HepG2 (cell line): Measurements from ENCODE around the gene RBM25. TPM values are rescaled to one million over a fixed set of nuclear protein-coding genes. Genes with fewer than 3 reads are reported as not detected.

Experiments used
- ATAC-seq: fragments of 200-7000 bp; cut with Tn5 transposase; 3 replicates; pipeline ENCODE4 v1.9.1; 2020; ENCODE audit warnings: mild to moderate bottlenecking, moderate library complexity
- BruUV-seq: library from RNA; stranded (reverse); fragments of 400-500 nt; replicated peaks from 2 replicates; lab custom pipeline; 2021; lab: Mats Ljungman, UMichigan
- CTCF ChIA-PET: fragments of 300-600 bp; formaldehyde crosslinking; extraction: SDS; loops from one replicate; lab custom pipeline; 2021; ENCODE audit warnings: low total read pairs, inconsistent platforms, low intra/inter-chr PET ratio; lab: Yijun Ruan, JAX
- POLR2A ChIA-PET: fragments of 350-600 bp; sonication (Branson Sonifier 250); formaldehyde crosslinking; loops from one replicate; lab custom pipeline; 2020; ENCODE audit warnings: antibody characterized with exemption, inconsistent platforms; lab: Yijun Ruan, JAX
- DNase-seq: peaks from one replicate; pipeline ENCODE4 v3.0.0-alpha.2; 2015; ENCODE audit warnings: low spot score
- FAIRE-seq: peaks from 3 replicates; lab custom pipeline; 2011; peaks lifted over from hg19 to GRCh38; lab: Jason Lieb, UNC
- H2AFZ ChIP-seq: one replicate; pipeline ENCODE4 v1.6.1; 2011; ENCODE audit warnings: low read length, inconsistent platforms
- H3K27ac ChIP-seq: fragments of 300-600 bp; 3 replicates; pipeline ENCODE4 v1.8.0; 2011; ENCODE audit warnings: mixed run types, mild to moderate bottlenecking, mixed read lengths, low read length, inconsistent platforms; ENCODE audit not compliant: insufficient read depth; ENCODE audit errors: extremely low read length
- H3K27me3 ChIP-seq, 2 experiments: fragments of 200-600 bp in 1 of 2; 2 replicates in 1 of 2; 3 replicates in 1 of 2; pipeline versions ENCODE4 v1.6.0 to v1.8.0; 2011; ENCODE audit warnings: low read length in 2 of 2, mild to moderate bottlenecking in 2 of 2, moderate library complexity in 2 of 2, inconsistent platforms in 1 of 2; ENCODE audit not compliant: insufficient read depth in 2 of 2, control insufficient read depth in 1 of 2
- H3K36me3 ChIP-seq, 2 experiments: fragments of 200-600 bp in 1 of 2; replicated peaks in 1 of 2; 2 replicates in 1 of 2; 3 replicates in 1 of 2; pipeline versions ENCODE4 v1.5.1 to v1.8.0; 2011; ENCODE audit warnings: low read length in 2 of 2, inconsistent platforms in 1 of 2; ENCODE audit not compliant: insufficient read depth in 2 of 2, control insufficient read depth in 1 of 2
- H3K4me1 ChIP-seq: 2 replicates; pipeline ENCODE4 v1.5.1; 2012; ENCODE audit warnings: low read length, inconsistent platforms; ENCODE audit not compliant: insufficient read depth
- H3K4me2 ChIP-seq: 2 replicates; pipeline ENCODE4 v1.6.0; 2011; ENCODE audit warnings: low read depth, low read length, inconsistent platforms
- H3K4me3 ChIP-seq, 3 experiments: fragments of 200-600 bp in 1 of 3; sonication (generic), shearing (Covaris generic) in 1 of 3; replicated peaks in 1 of 3; 2 replicates each; pipeline ENCODE4 v1.5.1; 2011 to 2016; ENCODE audit warnings: low read length in 3 of 3, inconsistent platforms in 2 of 3, low read depth in 2 of 3, mild to moderate bottlenecking in 2 of 3, control low read depth in 1 of 3, mixed read lengths in 1 of 3; ENCODE audit not compliant: insufficient read depth in 1 of 3
- H3K79me2 ChIP-seq: one replicate; pipeline ENCODE4 v1.6.1; 2011; ENCODE audit warnings: low read length, inconsistent platforms; ENCODE audit not compliant: insufficient read depth
- H3K9ac ChIP-seq: 2 replicates; pipeline ENCODE4 v1.6.0; 2011; ENCODE audit warnings: mild to moderate bottlenecking, low read depth, low read length, inconsistent platforms; ENCODE audit not compliant: insufficient read depth
- H3K9me3 ChIP-seq: 2 replicates; pipeline ENCODE4 v1.5.1; 2012; ENCODE audit warnings: mild to moderate bottlenecking, low read length
- H4K20me1 ChIP-seq: 2 replicates; pipeline ENCODE4 v1.6.0; 2011; ENCODE audit warnings: inconsistent platforms, mild to moderate bottlenecking, low read length, moderate library complexity; ENCODE audit not compliant: insufficient read depth
- ATF1 ChIP-seq: IDR thresholded peaks from 2 replicates; pipeline ENCODE4 v1.6.1; 2016; ENCODE audit warnings: mild to moderate bottlenecking, control low read depth
- GABPA ChIP-seq, 2 experiments: IDR thresholded peaks; 2 replicates each; pipeline ENCODE4 v1.6.1; 2011 to 2016; ENCODE audit warnings: low read depth in 2 of 2, low read length in 1 of 2, missing biosample characterization in 1 of 2, missing genetic modification characterization in 1 of 2
- HCFC1 ChIP-seq: fragments of 150-350 bp; IDR thresholded peaks from 2 replicates; pipeline ENCODE4 v1.6.1; 2014; ENCODE audit warnings: low read depth, low read length
- HIVEP1 ChIP-seq: sonication (generic); formaldehyde crosslinking; IDR thresholded peaks from 2 replicates; pipeline ENCODE4 v1.4.0; 2020; ENCODE audit warnings: mild to moderate bottlenecking, missing genetic modification reagents
- KAT7 ChIP-seq: IDR thresholded peaks from 2 replicates; pipeline ENCODE4 v1.6.1; 2018; ENCODE audit warnings: borderline replicate concordance, missing compliant biosample characterization
- MIER3 ChIP-seq: IDR thresholded peaks from 2 replicates; pipeline ENCODE4 v1.6.1; 2016; ENCODE audit warnings: missing compliant biosample characterization, borderline replicate concordance
- NCOA2 ChIP-seq: sonication (generic); formaldehyde crosslinking; IDR thresholded peaks from 2 replicates; pipeline ENCODE4 v1.8.0; 2022; ENCODE audit warnings: inconsistent platforms
- PLRG1 ChIP-seq: fragments of 450-650 bp; conservative IDR thresholded peaks from 2 replicates; pipeline ENCODE4 v1.6.1; 2016
- POLR2AphosphoS5 ChIP-seq: IDR thresholded peaks from 2 replicates; pipeline ENCODE4 v1.6.1; 2012; ENCODE audit warnings: low read depth, low read length
- SNRNP70 ChIP-seq: fragments of 200-400 bp; formaldehyde crosslinking; IDR thresholded peaks from 2 replicates; pipeline ENCODE4 v1.6.1; 2017; ENCODE audit warnings: mild to moderate bottlenecking, low read depth, low read length, moderate library complexity
- SRF ChIP-seq: IDR thresholded peaks from 2 replicates; pipeline ENCODE4 v1.6.1; 2011; ENCODE audit warnings: mild to moderate bottlenecking, low read depth, low read length, moderate library complexity
- XBP1 ChIP-seq: sonication (generic); formaldehyde crosslinking; IDR thresholded peaks from 2 replicates; pipeline ENCODE4 v1.5.0; 2020; ENCODE audit warnings: missing genetic modification reagents
- ZNF256 ChIP-seq: sonication (generic); formaldehyde crosslinking; conservative IDR thresholded peaks from 2 replicates; pipeline ENCODE4 v1.4.0; 2020; ENCODE audit warnings: missing genetic modification reagents
- ZNF335 ChIP-seq: sonication (generic); formaldehyde crosslinking; IDR thresholded peaks from 2 replicates; pipeline ENCODE4 v1.4.0; 2020; ENCODE audit warnings: missing genetic modification reagents
- ZNF44 ChIP-seq: sonication (generic); formaldehyde crosslinking; IDR thresholded peaks from 2 replicates; pipeline ENCODE4 v1.5.1; 2020; ENCODE audit warnings: mild to moderate bottlenecking, missing genetic modification reagents
- ZNF543 ChIP-seq: sonication (generic); formaldehyde crosslinking; IDR thresholded peaks from 2 replicates; pipeline ENCODE4 v1.4.0; 2020; ENCODE audit warnings: mild to moderate bottlenecking, missing genetic modification reagents
- ZNF562 ChIP-seq: sonication (generic); formaldehyde crosslinking; IDR thresholded peaks from 2 replicates; pipeline ENCODE4 v1.8.0; 2022; ENCODE audit warnings: missing genetic modification reagents, borderline replicate concordance
- WGBS: methylation state at CpG from one replicate; pipeline ENCODE4 v1.1.6; 2017; ENCODE audit warnings: low lambda C conversion rate; 5-methylcytosine and 5-hydroxymethylcytosine counted together
- in situ Hi-C: cut with HindIII; loops from 2 replicates; pipeline ENCODE4 v1.10.0; 2017; ENCODE audit warnings: low pct_unique_long_range_greater_than_20kb; ENCODE audit not compliant: extremely low pct_ligation_motif_present
- intact Hi-C: fragments of 100-400 bp; cut with micrococcal nuclease; formaldehyde crosslinking; loops from one replicate; pipeline ENCODE4 v1.10.0; 2022; ENCODE audit not compliant: unreplicated experiment
- polyA plus RNA-seq, 8 experiments: library from polyadenylated mRNA; depleted of rRNA in 3 of 8; stranded (reverse) in 7 of 8; unstranded in 1 of 8; fragments of >200 nt; fragmentation: Illumina TruSeq in 4 of 8; extraction: Trizol in 4 of 8; gene quantifications; 2 replicates each; pipeline versions ENCODE4 v1.2.1 to v1.2.3, GENCODE V29; 2011 to 2016; ENCODE audit warnings: low read depth in 4 of 8, missing spikeins in 1 of 8, mixed read lengths in 1 of 8; ENCODE audit not compliant: insufficient read depth in 1 of 8
- total RNA-seq, 5 experiments: library from RNA; depleted of rRNA; stranded (reverse); fragments of >200 nt; fragmentation: Illumina TruSeq; extraction: Trizol; gene quantifications; 2 replicates each; pipeline ENCODE4 v1.2.3, GENCODE V29; 2016; ENCODE audit warnings: low read depth in 1 of 5
- TF ChIP-seq, protein P1 (sequence below): IDR thresholded peaks from 2 replicates; pipeline ENCODE4 v1.6.1; 2016
- TF ChIP-seq, protein P2 (sequence below): sonication (generic); formaldehyde crosslinking; IDR thresholded peaks from 2 replicates; pipeline ENCODE4 v1.4.0; 2020; ENCODE audit warnings: missing genetic modification reagents, borderline replicate concordance
- TF ChIP-seq, protein P3 (sequence below): sonication (generic); formaldehyde crosslinking; IDR thresholded peaks from 2 replicates; pipeline ENCODE4 v1.8.1; 2023; ENCODE audit warnings: mild to moderate bottlenecking, missing genetic modification reagents

Gene RBM25
- total and polyA plus RNA-seq, 2 of the 13 experiments (the other 11 are each of a cell fraction or from before 2014, with no cell fraction given) = 34.1 to 65.9 TPM

DNA sequence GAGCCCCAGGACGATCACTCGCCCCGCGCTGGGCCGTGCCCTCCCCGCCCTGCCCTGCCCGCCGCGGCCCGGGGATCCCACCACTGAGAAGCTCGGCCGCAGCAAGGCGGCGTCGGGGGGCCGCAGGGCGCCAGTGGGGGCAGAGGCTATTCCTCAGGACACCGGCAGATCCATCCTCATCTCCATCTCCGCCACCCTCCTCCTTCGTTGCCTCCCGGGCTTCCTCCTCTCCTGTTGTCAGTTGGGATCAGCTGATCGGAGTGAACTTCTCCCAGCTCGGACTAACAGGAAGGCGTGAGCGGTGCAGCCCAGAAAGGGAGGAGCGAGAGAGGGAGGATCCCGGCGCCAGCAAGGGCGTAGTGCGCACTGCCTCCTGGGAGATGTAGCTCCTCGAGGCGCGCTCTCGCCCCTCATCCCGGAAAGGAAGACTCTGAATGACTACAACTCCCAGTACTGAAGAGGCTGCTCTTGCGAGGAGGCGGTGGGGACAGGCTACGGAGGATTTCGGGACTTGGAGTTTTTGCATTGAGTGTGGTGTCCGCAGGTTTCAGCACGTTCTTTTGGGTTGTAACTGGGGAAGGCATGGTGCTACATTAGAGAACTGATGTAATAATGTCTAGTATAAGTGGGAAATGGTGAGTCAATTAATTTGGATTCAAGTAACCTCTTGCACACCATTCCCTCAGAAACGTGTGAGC lies 31.3 kb upstream of the RBM25 start, which contains the start of gene ZFYVE1:
Gene ZFYVE1, minus strand, starts transcription at position 262 of the 698 bp plus-strand sequence. CDS start 2,598 bp downstream, outside the sequence.
- peak within 1 kb of the TSS; percentile 71 to 97 (median 84) for H3K4me3 ChIP-seq
- WGBS = 2% methylated on average over 18 of the region's 42 CpGs
- peak within 1 kb of the TSS; percentile 99 for H2AFZ ChIP-seq
- no peaks in the 10 kb centered on the region for H3K79me2 ChIP-seq
- BruUV-seq = no TSS peak
- ATAC-seq (peak; percentile 99), DNase-seq (peak; percentile 96), FAIRE-seq (peak; percentile 96)
- H3K27me3 ChIP-seq = no peaks in the 10 kb centered on the region
- CTCF ChIA-PET = no interaction called here
- peak within 1 kb of the TSS; percentile 56 for H3K27ac ChIP-seq
- in situ Hi-C loops = loop anchor here (25.0 kb wide), 1 partner anchor 435 kb away; the partner anchor contains the start of gene NUMB
- H3K9me3 ChIP-seq = no peaks in the 10 kb centered on the region
- H3K36me3 ChIP-seq = peaks cover 2 to 6% of the 10 kb centered on the region in 2 experiments; a peak in 3 of 5 replicates
- peak within 1 kb of the TSS; percentile 79 for H3K4me2 ChIP-seq
- POLR2A ChIA-PET = interaction anchor here (0.6 to 2.7 kb wide), 5 partner anchors 9 to 435 kb away, joined by 3 to 38 read pairs (median 4); partner anchors contain the start of gene RBM25
- H3K4me1 ChIP-seq = peaks cover 22% of the 10 kb centered on the region
- no peaks in the 10 kb centered on the region for H4K20me1 ChIP-seq
- peak within 1 kb of the TSS; percentile 64 for H3K9ac ChIP-seq
- intact Hi-C loops = no loop called here
- TF ChIP-seq POLR2AphosphoS5 = peak; percentile 75
- TF ChIP-seq XBP1 = no peak
- TF ChIP-seq ZNF44 = no peak
- no peak for TF ChIP-seq ZNF543 (CRISPR knock-in tag)
- TF ChIP-seq ZNF256 (CRISPR knock-in tag) = no peak
- TF ChIP-seq PLRG1 = no peak
- TF ChIP-seq, protein P1, sequence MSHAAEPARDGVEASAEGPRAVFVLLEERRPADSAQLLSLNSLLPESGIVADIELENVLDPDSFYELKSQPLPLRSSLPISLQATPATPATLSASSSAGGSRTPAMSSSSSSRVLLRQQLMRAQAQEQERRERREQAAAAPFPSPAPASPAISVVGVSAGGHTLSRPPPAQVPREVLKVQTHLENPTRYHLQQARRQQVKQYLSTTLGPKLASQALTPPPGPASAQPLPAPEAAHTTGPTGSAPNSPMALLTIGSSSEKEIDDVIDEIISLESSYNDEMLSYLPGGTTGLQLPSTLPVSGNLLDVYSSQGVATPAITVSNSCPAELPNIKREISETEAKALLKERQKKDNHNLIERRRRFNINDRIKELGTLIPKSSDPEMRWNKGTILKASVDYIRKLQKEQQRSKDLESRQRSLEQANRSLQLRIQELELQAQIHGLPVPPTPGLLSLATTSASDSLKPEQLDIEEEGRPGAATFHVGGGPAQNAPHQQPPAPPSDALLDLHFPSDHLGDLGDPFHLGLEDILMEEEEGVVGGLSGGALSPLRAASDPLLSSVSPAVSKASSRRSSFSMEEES = 0 out of 2 replicates have a peak, but pooled peaks have one; percentile 40
- peak; percentile 52 for TF ChIP-seq GABPA (IDR thresholded peaks at IDR 0.05; ENCODE audit: low read depth, low read length)
- TF ChIP-seq GABPA (CRISPR knock-in tag; IDR thresholded peaks at IDR 0.05; ENCODE audit: low read depth) = peak; percentile 94
- TF ChIP-seq ZNF335 (CRISPR knock-in tag) = peak; percentile 88; the same call in 1 of the 2 replicates
- TF ChIP-seq ZNF562 (CRISPR knock-in tag) = no peak
- TF ChIP-seq NCOA2 (CRISPR knock-in tag) = 0 out of 2 replicates have a peak, but pooled peaks have one; percentile 8
- no peak for TF ChIP-seq KAT7 (CRISPR knock-in tag)
- TF ChIP-seq HCFC1 = peak; percentile 97
- TF ChIP-seq, protein P2, sequence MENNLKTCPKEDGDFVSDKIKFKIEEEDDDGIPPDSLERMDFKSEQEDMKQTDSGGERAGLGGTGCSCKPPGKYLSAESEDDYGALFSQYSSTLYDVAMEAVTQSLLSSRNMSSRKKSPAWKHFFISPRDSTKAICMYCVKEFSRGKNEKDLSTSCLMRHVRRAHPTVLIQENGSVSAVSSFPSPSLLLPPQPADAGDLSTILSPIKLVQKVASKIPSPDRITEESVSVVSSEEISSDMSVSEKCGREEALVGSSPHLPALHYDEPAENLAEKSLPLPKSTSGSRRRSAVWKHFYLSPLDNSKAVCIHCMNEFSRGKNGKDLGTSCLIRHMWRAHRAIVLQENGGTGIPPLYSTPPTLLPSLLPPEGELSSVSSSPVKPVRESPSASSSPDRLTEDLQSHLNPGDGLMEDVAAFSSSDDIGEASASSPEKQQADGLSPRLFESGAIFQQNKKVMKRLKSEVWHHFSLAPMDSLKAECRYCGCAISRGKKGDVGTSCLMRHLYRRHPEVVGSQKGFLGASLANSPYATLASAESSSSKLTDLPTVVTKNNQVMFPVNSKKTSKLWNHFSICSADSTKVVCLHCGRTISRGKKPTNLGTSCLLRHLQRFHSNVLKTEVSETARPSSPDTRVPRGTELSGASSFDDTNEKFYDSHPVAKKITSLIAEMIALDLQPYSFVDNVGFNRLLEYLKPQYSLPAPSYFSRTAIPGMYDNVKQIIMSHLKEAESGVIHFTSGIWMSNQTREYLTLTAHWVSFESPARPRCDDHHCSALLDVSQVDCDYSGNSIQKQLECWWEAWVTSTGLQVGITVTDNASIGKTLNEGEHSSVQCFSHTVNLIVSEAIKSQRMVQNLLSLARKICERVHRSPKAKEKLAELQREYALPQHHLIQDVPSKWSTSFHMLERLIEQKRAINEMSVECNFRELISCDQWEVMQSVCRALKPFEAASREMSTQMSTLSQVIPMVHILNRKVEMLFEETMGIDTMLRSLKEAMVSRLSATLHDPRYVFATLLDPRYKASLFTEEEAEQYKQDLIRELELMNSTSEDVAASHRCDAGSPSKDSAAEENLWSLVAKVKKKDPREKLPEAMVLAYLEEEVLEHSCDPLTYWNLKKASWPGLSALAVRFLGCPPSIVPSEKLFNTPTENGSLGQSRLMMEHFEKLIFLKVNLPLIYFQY (CRISPR knock-in tag) = peak; percentile 60; the same call in 1 of the 2 replicates
- TF ChIP-seq, protein P3, sequence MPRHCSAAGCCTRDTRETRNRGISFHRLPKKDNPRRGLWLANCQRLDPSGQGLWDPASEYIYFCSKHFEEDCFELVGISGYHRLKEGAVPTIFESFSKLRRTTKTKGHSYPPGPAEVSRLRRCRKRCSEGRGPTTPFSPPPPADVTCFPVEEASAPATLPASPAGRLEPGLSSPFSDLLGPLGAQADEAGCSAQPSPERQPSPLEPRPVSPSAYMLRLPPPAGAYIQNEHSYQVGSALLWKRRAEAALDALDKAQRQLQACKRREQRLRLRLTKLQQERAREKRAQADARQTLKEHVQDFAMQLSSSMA (CRISPR knock-in tag) = no peak
- peak; percentile 94 for TF ChIP-seq ATF1
- TF ChIP-seq SNRNP70 = no peak
- TF ChIP-seq HIVEP1 = peak; percentile 63; the same call in 1 of the 2 replicates
- TF ChIP-seq MIER3 (CRISPR knock-in tag) = peak; percentile 85; the same call in 1 of the 2 replicates
- 0 out of 2 replicates have a peak, but pooled peaks have one; percentile 52 for TF ChIP-seq SRF
